K562 (cell line): ENCODE data around the gene FOXO3. TPM values are rescaled to one million over a fixed set of nuclear protein-coding genes. Genes with fewer than 3 reads are reported as not detected.

Experiments used
- ARID3A ChIP-seq: IDR thresholded peaks from 2 replicates; pipeline ENCODE4 v1.6.1; 2012; ENCODE audit warnings: low read depth, low read length, improper control_type of control experiment, borderline replicate concordance
- CAMTA2 ChIP-seq: fragments of 250-450 bp; sonication (Bioruptor Pico); conservative IDR thresholded peaks from 2 replicates; pipeline ENCODE4 v1.5.1; 2022
- CXXC5 ChIP-seq: fragments of 250-450 bp; sonication (Bioruptor Pico); IDR thresholded peaks from 2 replicates; pipeline ENCODE4 v1.8.0; 2022; ENCODE audit warnings: inconsistent platforms, mild to moderate bottlenecking, moderate library complexity
- DACH1 ChIP-seq: fragments of 450-650 bp; IDR thresholded peaks from 2 replicates; pipeline ENCODE4 v1.6.1; 2018; ENCODE audit not compliant: partially characterized antibody
- ETV5 ChIP-seq: sonication (generic); formaldehyde crosslinking; IDR thresholded peaks from 2 replicates; pipeline ENCODE4 v1.4.0; 2020; ENCODE audit warnings: low read depth, mild to moderate bottlenecking, missing genetic modification reagents
- EWSR1 ChIP-seq: fragments of 450-650 bp; IDR thresholded peaks from 2 replicates; pipeline ENCODE4 v1.6.1; 2018; ENCODE audit warnings: borderline replicate concordance, mild to moderate bottlenecking, low read depth, moderate library complexity; ENCODE audit not compliant: partially characterized antibody
- GATA2 ChIP-seq: sonication (generic); formaldehyde crosslinking; IDR thresholded peaks from 2 replicates; pipeline ENCODE4 v1.4.0; 2020; ENCODE audit warnings: mild to moderate bottlenecking, missing genetic modification reagents
- HDAC1 ChIP-seq, 2 experiments: fragments of 450-650 bp; IDR thresholded peaks; 2 replicates each; pipeline ENCODE4 v1.6.1; 2016 to 2017; ENCODE audit warnings: inconsistent platforms in 1 of 2, mild to moderate bottlenecking in 1 of 2, moderate library complexity in 1 of 2
- JUN ChIP-seq, 2 experiments: sonication (generic) in 1 of 2; formaldehyde crosslinking in 1 of 2; IDR thresholded peaks; 2 replicates each; pipeline versions ENCODE4 v1.6.1 to v1.8.0; 2012 to 2022; ENCODE audit warnings: borderline replicate concordance in 2 of 2, mild to moderate bottlenecking in 2 of 2, improper control_type of control experiment in 1 of 2, low read depth in 1 of 2, low read length in 1 of 2, missing genetic modification reagents in 1 of 2
- MED1 ChIP-seq: sonication (generic); formaldehyde crosslinking; IDR thresholded peaks from 2 replicates; pipeline ENCODE4 v1.8.1; 2023; ENCODE audit warnings: missing genetic modification reagents, borderline replicate concordance
- SMARCE1 ChIP-seq: fragments of 450-650 bp; IDR thresholded peaks from 2 replicates; pipeline ENCODE4 v1.7.1; 2016; ENCODE audit warnings: mild to moderate bottlenecking
- SP1 ChIP-seq: sonication (generic); formaldehyde crosslinking; IDR thresholded peaks from 2 replicates; pipeline ENCODE4 v1.8.1; 2022; ENCODE audit warnings: mild to moderate bottlenecking, missing genetic modification reagents
- ZNF134 ChIP-seq: fragments of 250-450 bp; sonication (Bioruptor Pico); conservative IDR thresholded peaks from 2 replicates; pipeline ENCODE4 v1.4.0; 2020
- ZNF277 ChIP-seq: fragments of 250-450 bp; sonication (Bioruptor Pico); IDR thresholded peaks from 2 replicates; pipeline ENCODE4 v1.8.0; 2022; ENCODE audit warnings: inconsistent platforms, mild to moderate bottlenecking, moderate library complexity, borderline replicate concordance
- ZNF316 ChIP-seq: fragments of 450-650 bp; IDR thresholded peaks from 2 replicates; pipeline ENCODE4 v1.6.1; 2016
- ZNF589 ChIP-seq: fragments of 200-800 bp; sonication (Bioruptor generic); IDR thresholded peaks from 2 replicates; pipeline ENCODE4 v1.6.1; 2016; ENCODE audit warnings: low read depth, missing genetic modification characterization, missing compliant biosample characterization
- ZSCAN32 ChIP-seq: fragments of 450-650 bp; formaldehyde crosslinking; IDR thresholded peaks from 2 replicates; pipeline ENCODE4 v1.4.0; 2020; ENCODE audit warnings: mild to moderate bottlenecking, moderate library complexity
- polyA plus RNA-seq, 8 experiments: library from polyadenylated mRNA; depleted of rRNA in 4 of 8; stranded (reverse) in 5 of 8; unstranded in 3 of 8; fragments of >200 nt; fragmentation: Nextera tagmentation in 2 of 8; fragmentation: Illumina TruSeq in 1 of 8; extraction: Ambion mirVana in 2 of 8; extraction: Trizol in 1 of 8; gene quantifications; 2 replicates each; pipeline versions ENCODE4 v1.2.1 to v1.2.3, GENCODE V29; 2011 to 2014; ENCODE audit warnings: inconsistent platforms in 1 of 8, missing spikeins in 1 of 8
- total RNA-seq, 7 experiments: library from RNA; depleted of rRNA in 6 of 7; stranded (reverse); fragments of >200 nt in 6 of 7; fragmentation: Illumina TruSeq in 2 of 7; extraction: Trizol in 2 of 7; gene quantifications; 2 replicates each; pipeline versions ENCODE4 v1.2.1 to v1.2.3, GENCODE V29; 2011 to 2021; ENCODE audit warnings: low replicate concordance in 1 of 7
- TF ChIP-seq, protein P1 (sequence below), 2 experiments: IDR thresholded peaks; 2 replicates each; pipeline ENCODE4 v1.6.1; 2011; ENCODE audit warnings: borderline replicate concordance in 1 of 2, control low read depth in 1 of 2, low read depth in 1 of 2, low read length in 1 of 2, mild to moderate bottlenecking in 1 of 2, mixed read lengths in 1 of 2, moderate library complexity in 1 of 2; ENCODE audit not compliant: insufficient read depth in 1 of 2, insufficient read length in 1 of 2, poor library complexity in 1 of 2, severe bottlenecking in 1 of 2; ENCODE audit errors: extremely low read depth in 1 of 2
- TF ChIP-seq, protein P2 (sequence below): sonication (generic); formaldehyde crosslinking; IDR thresholded peaks from 2 replicates; pipeline ENCODE4 v1.8.0; 2022; ENCODE audit warnings: mild to moderate bottlenecking, missing genetic modification reagents
- TF ChIP-seq, protein P3 (sequence below): sonication (generic); formaldehyde crosslinking; IDR thresholded peaks from 2 replicates; pipeline ENCODE4 v1.8.1; 2023; ENCODE audit warnings: mild to moderate bottlenecking, missing genetic modification reagents

FOXO3 gene
- total and polyA plus RNA-seq, 9 of the 15 experiments (the other 6 are each of a cell fraction or from before 2014, with no cell fraction given), result 3.0 to 14.6 (median 6.0) TPM

- TF ChIP-seq ETV5, result no peak
- no peak for TF ChIP-seq CAMTA2 (CRISPR knock-in tag)
- TF ChIP-seq SMARCE1, result peak; percentile 17; the same call in 1 of the 2 replicates
- TF ChIP-seq MED1, result no peak
- no peak for TF ChIP-seq ZNF277 (CRISPR knock-in tag)
- TF ChIP-seq HDAC1 (IDR thresholded peaks at IDR 0.05), result no peak
- peak; percentile 51 for TF ChIP-seq CXXC5 (CRISPR knock-in tag)
- 0 out of 2 replicates have a peak, but pooled peaks have one; percentile 16 for TF ChIP-seq SP1
- TF ChIP-seq, protein P1, sequence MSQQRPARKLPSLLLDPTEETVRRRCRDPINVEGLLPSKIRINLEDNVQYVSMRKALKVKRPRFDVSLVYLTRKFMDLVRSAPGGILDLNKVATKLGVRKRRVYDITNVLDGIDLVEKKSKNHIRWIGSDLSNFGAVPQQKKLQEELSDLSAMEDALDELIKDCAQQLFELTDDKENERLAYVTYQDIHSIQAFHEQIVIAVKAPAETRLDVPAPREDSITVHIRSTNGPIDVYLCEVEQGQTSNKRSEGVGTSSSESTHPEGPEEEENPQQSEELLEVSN (IDR thresholded peaks at IDR 0.05; ENCODE audit: borderline replicate concordance in 1 of 2, extremely low read depth in 1 of 2, insufficient read depth in 1 of 2, insufficient read length in 1 of 2, low read depth in 1 of 2, low read length in 1 of 2, poor library complexity in 1 of 2, severe bottlenecking in 1 of 2), result no peak
- TF ChIP-seq DACH1, result no peak
- TF ChIP-seq, protein P2, sequence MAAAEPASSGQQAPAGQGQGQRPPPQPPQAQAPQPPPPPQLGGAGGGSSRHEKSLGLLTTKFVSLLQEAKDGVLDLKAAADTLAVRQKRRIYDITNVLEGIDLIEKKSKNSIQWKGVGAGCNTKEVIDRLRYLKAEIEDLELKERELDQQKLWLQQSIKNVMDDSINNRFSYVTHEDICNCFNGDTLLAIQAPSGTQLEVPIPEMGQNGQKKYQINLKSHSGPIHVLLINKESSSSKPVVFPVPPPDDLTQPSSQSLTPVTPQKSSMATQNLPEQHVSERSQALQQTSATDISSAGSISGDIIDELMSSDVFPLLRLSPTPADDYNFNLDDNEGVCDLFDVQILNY (CRISPR knock-in tag), result no peak
- TF ChIP-seq, protein P3, sequence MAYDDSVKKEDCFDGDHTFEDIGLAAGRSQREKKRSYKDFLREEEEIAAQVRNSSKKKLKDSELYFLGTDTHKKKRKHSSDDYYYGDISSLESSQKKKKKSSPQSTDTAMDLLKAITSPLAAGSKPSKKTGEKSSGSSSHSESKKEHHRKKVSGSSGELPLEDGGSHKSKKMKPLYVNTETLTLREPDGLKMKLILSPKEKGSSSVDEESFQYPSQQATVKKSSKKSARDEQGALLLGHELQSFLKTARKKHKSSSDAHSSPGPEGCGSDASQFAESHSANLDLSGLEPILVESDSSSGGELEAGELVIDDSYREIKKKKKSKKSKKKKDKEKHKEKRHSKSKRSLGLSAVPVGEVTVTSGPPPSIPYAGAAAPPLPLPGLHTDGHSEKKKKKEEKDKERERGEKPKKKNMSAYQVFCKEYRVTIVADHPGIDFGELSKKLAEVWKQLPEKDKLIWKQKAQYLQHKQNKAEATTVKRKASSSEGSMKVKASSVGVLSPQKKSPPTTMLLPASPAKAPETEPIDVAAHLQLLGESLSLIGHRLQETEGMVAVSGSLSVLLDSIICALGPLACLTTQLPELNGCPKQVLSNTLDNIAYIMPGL (CRISPR knock-in tag), result no peak
- TF ChIP-seq ZNF316, result no peak
- no peak for TF ChIP-seq ZNF134 (CRISPR knock-in tag)
- TF ChIP-seq EWSR1, result no peak
- no peak for TF ChIP-seq ZSCAN32 (CRISPR knock-in tag)
- TF ChIP-seq ARID3A, result 0 out of 2 replicates have a peak, but pooled peaks have one; percentile 11
- no peak for TF ChIP-seq ZNF589 (CRISPR knock-in tag)
- TF ChIP-seq JUN (IDR thresholded peaks at IDR 0.05; ENCODE audit: borderline replicate concordance, low read depth, low read length), result no peak
- no peak for TF ChIP-seq JUN (CRISPR knock-in tag; IDR thresholded peaks at IDR 0.05; ENCODE audit: borderline replicate concordance)
- no peak for TF ChIP-seq GATA2 (CRISPR knock-in tag)
Observed at GRCh38 chr6:108574457-108575141, 13.9 kb downstream of the FOXO3 start (continued).
